Nephron (organoid): Measurements from ENCODE around the gene CLUH.

Source experiments
- H3K27ac Mint-ChIP-seq, 3 experiments: 2 replicates each; pipeline ENCODE4 v1.8.0; 2020; ENCODE audit warnings: mixed read lengths in 3 of 3, mild to moderate bottlenecking in 2 of 3, moderate library complexity in 1 of 3
- H3K27me3 Mint-ChIP-seq: 2 replicates; pipeline ENCODE4 v1.8.0; 2021; ENCODE audit warnings: low read depth, mild to moderate bottlenecking, moderate library complexity, mixed read lengths
- H3K36me3 Mint-ChIP-seq: 2 replicates; pipeline ENCODE4 v1.8.0; 2020; ENCODE audit warnings: low read depth, mixed read lengths
- H3K4me1 Mint-ChIP-seq: 2 replicates; pipeline ENCODE4 v1.8.0; 2020; ENCODE audit warnings: mixed read lengths
- H3K4me3 Mint-ChIP-seq, 3 experiments: 2 replicates each; pipeline ENCODE4 v1.8.0; 2020; ENCODE audit warnings: mild to moderate bottlenecking in 3 of 3, mixed read lengths in 3 of 3, moderate library complexity in 2 of 3
- H3K9me3 Mint-ChIP-seq: 2 replicates; pipeline ENCODE4 v1.8.0; 2020; ENCODE audit warnings: mixed read lengths
- CTCF ChIP-seq, 3 experiments: fragments of 200-600 bp; sonication (generic); IDR thresholded peaks; one replicate each; pipeline ENCODE4 v1.5.0; 2021; ENCODE audit warnings: antibody characterized with exemption in 3 of 3; ENCODE audit not compliant: unreplicated experiment in 3 of 3

CLUH gene

DNA sequence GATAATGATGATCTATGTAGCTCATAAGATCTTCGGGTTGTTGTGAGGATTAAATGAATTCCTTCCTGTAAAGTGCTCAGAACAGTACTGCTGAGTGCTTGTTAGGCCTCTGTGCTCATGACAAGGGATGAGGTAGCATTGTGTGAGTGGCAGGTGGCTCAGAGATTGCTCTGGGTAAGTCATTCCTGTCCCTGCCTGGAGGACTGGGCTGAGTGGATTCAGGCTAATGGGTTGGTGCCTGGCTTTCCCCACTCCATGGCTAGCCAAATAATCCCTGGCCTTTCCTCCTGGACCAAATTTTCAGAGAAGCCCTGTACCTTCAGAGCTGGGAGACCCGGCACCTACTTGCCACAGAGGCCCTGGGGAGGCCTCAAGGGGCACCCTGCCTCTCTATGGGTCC, 39.2 kb upstream of the CLUH start:
- H3K4me3 Mint-ChIP-seq, result peak overlapping the region in 2 of 3 experiments; percentile 7 to 37
- TF ChIP-seq CTCF (IDR thresholded peaks at IDR 0.05; ENCODE audit: unreplicated experiment in 3 of 3), result no peak

GRCh38 chr17:2749784-2750181, 38.2 kb upstream of the CLUH start:
- Mint-ChIP-seq H3K9me3 (no peaks in the 10 kb centered on the region), H3K4me3 (peak overlapping the region in 2 of 3 experiments; percentile 13 to 36), H3K36me3 (no peaks in the 10 kb centered on the region), H3K27me3 (peaks cover 84% of the 10 kb centered on the region), H3K4me1 (peaks cover 4% of the 10 kb centered on the region), H3K27ac (no peak overlapping the region)
- TF ChIP-seq CTCF (IDR thresholded peaks at IDR 0.05; ENCODE audit: unreplicated experiment in 3 of 3), result no peak

More for the DNA sequence above, 39.2 kb upstream of the CLUH start:
- H3K36me3 Mint-ChIP-seq, result no peaks in the 10 kb centered on the region
- H3K9me3 Mint-ChIP-seq, result no peaks in the 10 kb centered on the region
- no peaks in the 10 kb centered on the region for H3K4me1 Mint-ChIP-seq
- no peak overlapping the region for H3K27ac Mint-ChIP-seq
- peaks cover 81% of the 10 kb centered on the region for H3K27me3 Mint-ChIP-seq

GRCh38 chr17:2749058-2749783, 37.7 kb upstream of the CLUH start, which contains the start of gene CCDC92B:
TSS of gene CCDC92B (minus strand) at chr17:2749652. CDS start at chr17:2735145, 14,507 bp downstream.
- Mint-ChIP-seq H3K4me1 (peaks cover 4% of the 10 kb centered on the region), H3K27me3 (peaks cover 84% of the 10 kb centered on the region), H3K36me3 (no peaks in the 10 kb centered on the region), H3K9me3 (no peaks in the 10 kb centered on the region), H3K4me3 (peak within 1 kb of the TSS; percentile 36 to 72 (median 37)), H3K27ac (no peak within 1 kb of the TSS)
- no peak for TF ChIP-seq CTCF (IDR thresholded peaks at IDR 0.05; ENCODE audit: unreplicated experiment in 3 of 3)

DNA sequence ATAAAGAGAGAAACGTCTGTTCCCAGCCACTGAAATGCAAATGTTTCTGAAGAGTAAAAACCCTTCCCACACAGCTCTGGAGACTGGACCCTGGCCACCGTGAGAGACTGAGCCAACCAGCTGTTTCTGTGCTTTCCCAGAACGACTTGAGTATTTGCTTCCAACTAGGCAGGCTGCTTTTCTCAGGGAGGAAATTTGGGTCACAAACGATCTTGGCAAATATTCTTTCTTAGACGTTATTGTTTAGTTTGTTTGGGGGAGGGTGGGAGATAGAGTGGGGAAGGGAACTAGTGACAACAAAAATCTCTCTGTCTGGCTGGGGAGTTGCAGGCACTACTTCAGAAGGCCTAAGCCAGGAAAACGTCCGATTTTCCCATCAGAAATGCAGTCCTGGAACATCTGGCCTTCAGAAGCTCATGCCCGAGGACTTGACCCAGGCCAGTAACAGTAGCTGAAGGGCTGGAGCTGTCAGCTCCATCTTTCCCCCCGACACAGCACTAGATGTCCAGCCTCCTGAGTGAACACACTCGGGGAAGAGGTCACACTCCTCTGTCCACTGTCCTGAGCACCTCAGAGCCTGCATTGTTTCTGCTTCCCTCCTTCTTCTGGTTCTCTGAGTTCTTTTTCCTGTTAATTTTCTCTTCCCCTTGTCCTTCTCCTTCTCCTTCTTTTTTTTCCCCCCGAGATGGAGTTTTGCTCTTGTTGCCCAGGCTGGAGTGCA, 33.9 kb upstream of the CLUH start:
- Mint-ChIP-seq H3K27ac (no peak overlapping the region), H3K27me3 (peaks cover 70% of the 10 kb centered on the region), H3K4me1 (peaks cover 4% of the 10 kb centered on the region), H3K4me3 (no peak overlapping the region), H3K9me3 (no peaks in the 10 kb centered on the region), H3K36me3 (no peaks in the 10 kb centered on the region)
- no peak for TF ChIP-seq CTCF (IDR thresholded peaks at IDR 0.05; ENCODE audit: unreplicated experiment in 3 of 3)

DNA sequence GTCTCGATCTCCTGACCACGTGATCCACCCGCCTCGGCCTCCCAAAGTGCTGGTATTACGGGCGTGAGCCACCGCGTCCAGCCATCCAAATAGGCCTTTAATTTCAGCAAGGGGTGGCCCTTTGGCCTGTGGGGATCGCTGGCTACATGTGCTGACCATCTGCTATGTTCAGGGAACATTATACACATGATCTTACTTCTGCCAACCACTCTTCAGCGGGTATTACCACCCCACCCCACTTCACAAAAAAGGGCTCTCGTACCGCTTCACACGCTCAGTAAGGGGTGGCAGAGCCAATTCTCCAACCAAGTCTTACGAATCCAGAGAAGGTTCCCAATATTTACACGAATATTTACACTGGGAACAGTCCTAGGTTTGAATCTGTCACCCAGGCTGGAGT, 26.1 kb upstream of the CLUH start:
- Mint-ChIP-seq H3K4me1 (no peaks in the 10 kb centered on the region), H3K4me3 (no peak overlapping the region), H3K27me3 (peaks cover 15% of the 10 kb centered on the region), H3K9me3 (no peaks in the 10 kb centered on the region), H3K27ac (no peak overlapping the region), H3K36me3 (no peaks in the 10 kb centered on the region)
- TF ChIP-seq CTCF (IDR thresholded peaks at IDR 0.05; ENCODE audit: unreplicated experiment in 3 of 3), result no peak
